HG02973 (cell line): Measurements from ENCODE around the gene PCAT7.
"Not testable (repeated sequence)": the region's sequence is repeated elsewhere in the genome, so short reads cannot be mapped to it uniquely, and the experiment has no call there.

Source experiments
- ATAC-seq: cut with Tn5 transposase; IDR thresholded peaks from one replicate; pipeline ENCODE4 v1.9.1; 2021; ENCODE audit warnings: moderate library complexity; ENCODE audit not compliant: unreplicated experiment

PCAT7 gene

DNA sequence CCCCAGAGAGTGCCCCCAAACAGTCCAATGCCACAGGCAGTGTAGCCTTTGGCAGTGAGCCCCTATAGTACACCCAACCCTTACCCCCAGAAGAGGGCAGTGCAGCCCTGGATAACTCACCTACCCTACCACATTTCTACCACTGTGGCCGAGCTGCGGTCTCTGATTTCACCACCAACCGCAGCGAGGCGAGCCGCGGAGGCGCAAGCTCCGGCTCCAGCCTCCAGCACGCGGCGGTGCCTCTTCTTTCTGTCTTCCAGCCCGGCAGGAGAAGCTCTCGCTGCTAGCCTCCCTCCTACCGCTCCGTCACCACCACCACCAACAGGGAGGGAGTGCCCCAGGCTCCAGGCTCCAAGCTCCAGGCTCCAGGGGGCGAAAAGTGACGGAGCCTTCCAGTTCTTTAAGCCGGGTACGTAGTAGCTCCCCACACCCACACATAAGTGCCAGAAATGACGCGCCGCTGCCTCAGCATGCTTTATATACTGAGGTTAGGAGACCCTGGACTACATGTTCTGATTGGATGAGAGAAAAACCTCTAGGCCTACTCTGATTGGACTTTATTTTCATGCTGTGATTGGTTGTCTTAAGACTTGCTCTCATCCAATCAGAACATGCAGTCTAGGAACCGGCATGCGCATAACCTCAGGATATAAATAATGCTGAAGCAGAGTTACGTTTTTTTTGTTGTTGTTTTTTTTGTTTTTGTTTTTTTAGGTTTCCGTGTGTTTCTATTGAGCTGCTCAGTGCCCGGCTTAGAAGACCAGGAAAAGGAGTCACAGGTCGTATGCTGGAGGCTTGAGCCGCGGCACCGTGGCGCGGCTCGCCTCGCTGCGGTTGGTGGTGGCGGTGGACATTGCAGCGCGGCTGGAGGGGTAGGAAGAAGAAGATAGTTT is at the start of gene PCAT7:
Gene PCAT7 (plus strand): TSS at position 645 of the 893 bp plus-strand sequence.
- ATAC-seq: no peak

DNA sequence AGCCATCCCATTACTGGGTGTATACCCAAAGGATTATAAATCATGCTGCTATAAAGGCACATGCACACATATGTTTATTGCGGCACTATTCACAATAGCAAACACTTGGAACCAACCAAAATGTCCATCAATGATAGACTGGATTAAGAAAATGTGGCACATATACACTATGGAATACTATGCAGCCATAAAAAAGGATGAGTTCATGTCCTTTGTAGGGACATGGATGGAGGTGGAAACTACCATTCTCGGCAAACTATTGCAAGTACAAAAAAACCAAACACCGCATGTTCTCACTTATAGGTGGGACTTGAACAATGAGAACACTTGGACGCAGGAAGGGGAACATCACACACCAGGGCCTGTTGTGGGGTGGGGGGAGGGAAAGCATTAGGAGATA is 48.5 kb upstream of the PCAT7 start:
- ATAC-seq: not testable (repeated sequence)

- no peak for ATAC-seq
Measured at GRCh38 chr9:94507531-94508258, 47.2 kb upstream of the PCAT7 start.

GRCh38 chr9:94511134-94511954 is 43.5 kb upstream of the PCAT7 start:
- ATAC-seq: no peak

GRCh38 chr9:94511955-94512265 is 43.0 kb upstream of the PCAT7 start:
- ATAC-seq: no peak

DNA sequence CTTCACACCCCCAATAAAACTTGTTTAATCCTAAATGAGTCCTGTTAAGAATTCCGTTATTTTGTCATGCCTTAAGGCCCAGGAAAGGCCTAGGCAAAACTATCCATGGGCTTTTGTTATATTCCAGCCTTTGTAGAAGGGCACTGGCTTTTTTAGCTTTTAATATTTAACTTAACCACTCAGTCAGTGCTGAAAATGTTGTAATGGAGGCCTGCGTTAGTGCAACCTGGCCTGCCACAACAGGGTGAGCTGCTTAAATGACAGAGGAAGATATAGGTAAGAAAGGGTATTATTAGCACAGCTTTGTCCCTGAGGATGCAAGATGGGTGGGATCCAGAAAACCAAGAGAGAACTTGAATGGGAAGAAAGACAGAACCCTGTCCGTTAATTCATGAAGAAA is 40.2 kb upstream of the PCAT7 start:
- ATAC-seq: no peak

DNA sequence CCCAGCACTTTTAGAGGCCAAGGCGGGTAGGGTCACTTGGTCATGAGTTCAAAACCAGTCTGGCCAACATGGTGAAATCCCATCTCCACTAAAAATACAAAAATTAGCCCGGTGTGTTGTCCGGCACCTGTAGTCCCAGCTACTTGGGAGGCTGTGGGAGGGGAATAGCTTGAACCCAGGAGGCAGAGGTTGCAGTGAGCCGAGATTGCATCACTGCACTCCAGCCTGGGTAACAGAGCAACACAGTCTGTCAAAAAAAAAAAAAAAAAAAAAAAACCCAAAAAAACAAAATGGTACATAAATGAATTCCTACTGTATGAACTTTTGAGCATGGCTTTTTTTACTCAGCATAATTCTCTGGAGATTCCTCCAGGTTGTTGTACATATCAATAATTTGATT is 37.6 kb upstream of the PCAT7 start:
- ATAC-seq: no peak

- ATAC-seq: no peak
Measured at GRCh38 chr9:94525396-94526035, 29.4 kb upstream of the PCAT7 start.

DNA sequence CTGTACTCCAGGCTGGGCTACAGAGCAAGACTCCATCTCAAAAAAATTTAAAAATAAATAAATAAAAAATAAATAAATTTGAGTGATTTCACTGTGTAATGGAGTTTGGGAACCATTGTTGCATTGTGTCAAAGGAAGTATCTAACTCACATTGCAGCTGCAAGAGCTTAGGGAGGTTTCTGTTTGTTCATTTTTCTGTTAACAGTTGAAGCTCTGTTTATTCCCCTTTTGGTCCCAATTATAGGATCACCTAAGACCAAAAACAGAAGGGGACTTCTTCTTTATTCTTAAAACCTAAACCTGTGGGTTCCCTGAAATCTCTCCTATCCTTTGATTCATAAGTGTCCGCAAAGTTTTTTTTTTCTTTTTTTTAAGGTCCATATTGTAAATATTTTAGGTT is 28.6 kb upstream of the PCAT7 start:
- no peak for ATAC-seq

GRCh38 chr9:94526951-94527350 is 27.9 kb upstream of the PCAT7 start:
- ATAC-seq: no peak

- no peak for ATAC-seq
Measured at GRCh38 chr9:94528886-94529285, 26.0 kb upstream of the PCAT7 start.

DNA sequence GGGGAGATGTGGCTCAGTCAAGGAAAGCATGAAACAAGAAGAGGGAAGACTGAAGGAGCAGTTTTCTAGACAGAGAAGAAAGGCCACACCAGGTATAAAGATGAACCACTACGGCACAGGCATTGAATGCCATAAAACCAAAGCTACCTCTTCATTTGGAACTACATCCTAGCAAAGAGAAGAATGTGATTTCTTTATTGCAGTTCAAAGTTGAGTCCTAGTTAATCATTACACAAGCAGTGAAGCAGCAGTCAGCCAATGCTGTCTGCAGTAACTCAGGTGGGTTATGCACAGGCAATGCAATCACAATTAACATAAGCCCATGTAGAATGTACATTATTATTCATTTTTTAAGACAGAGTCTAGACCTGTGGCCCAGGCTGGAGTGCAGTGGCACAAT is 21.7 kb upstream of the PCAT7 start:
- ATAC-seq: no peak

GRCh38 chr9:94533601-94534000 is 21.3 kb upstream of the PCAT7 start:
- no peak for ATAC-seq

- ATAC-seq: no peak
Measured at GRCh38 chr9:94534901-94535300, 20.0 kb upstream of the PCAT7 start.

DNA sequence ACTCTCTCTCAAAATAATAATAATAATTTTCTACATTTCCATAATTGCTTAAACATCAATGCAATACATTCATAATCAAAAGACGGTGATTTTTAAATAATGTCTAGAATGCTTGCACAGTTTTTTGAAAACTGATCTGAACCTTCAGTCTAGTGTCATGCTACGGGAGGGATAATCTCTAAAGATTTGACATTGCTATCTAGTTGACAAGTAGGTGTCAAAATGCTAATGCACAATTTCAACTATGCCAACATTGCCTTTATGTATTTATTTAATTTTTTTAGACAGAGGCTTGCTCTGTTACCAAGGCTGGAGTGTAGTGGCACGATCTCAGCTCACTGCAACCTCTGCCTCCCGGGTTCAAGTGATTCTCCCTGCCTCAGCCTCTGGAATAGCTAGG is 16.0 kb upstream of the PCAT7 start:
- no peak for ATAC-seq

GRCh38 chr9:94544335-94544734 is 10.5 kb upstream of the PCAT7 start:
- ATAC-seq: not testable (repeated sequence)

GRCh38 chr9:94545940-94546339 is 8.9 kb upstream of the PCAT7 start:
- ATAC-seq: no peak

- no peak for ATAC-seq
Measured at GRCh38 chr9:94553029-94553938, 1.6 kb upstream of the PCAT7 start.

DNA sequence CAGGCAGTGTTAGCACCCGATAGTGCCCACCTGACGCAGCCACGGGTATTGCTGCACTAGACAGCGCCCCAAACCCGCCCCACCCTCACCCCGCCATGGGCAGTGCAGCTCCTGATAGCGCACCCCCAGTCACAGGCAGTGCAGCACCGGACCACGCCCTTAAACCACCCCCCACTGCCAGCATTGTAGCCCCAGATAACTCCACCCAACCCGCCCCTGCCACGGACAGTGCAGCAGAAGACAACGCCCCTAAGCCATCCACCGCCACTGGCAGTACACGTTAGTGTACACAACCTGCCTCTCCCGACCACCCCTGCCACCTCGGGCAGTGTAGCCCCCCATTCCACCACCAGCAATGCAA is 825 bp upstream of the PCAT7 start:
- ATAC-seq: no peak

GRCh38 chr9:94557376-94557775 is 2.5 kb downstream of the PCAT7 start:
- ATAC-seq: no peak
